ENCODE data around the gene SRGAP3. TPM values are rescaled to one million over a fixed set of nuclear protein-coding genes. Genes with fewer than 3 reads are reported as not detected.

SRGAP3 gene
- total RNA-seq, 1 donor from 2014 or later = 3.9 TPM

- Histone ChIP-seq H3K27ac (ENCODE audit: low read depth, low read length) (no peak overlapping the region), H4K20me1 (ENCODE audit: insufficient read depth, low read length) (no peaks in the 10 kb centered on the region), H3K27me3 (ENCODE audit: insufficient read depth, low read length) (peaks cover 12% of the 10 kb centered on the region), H3K4me2 (ENCODE audit: low read length) (no peak overlapping the region), H3K4me1 (ENCODE audit: insufficient read depth, low read length) (no peaks in the 10 kb centered on the region), H3K79me2 (ENCODE audit: insufficient read depth, low read length) (no peaks in the 10 kb centered on the region), H3K9me3 (ENCODE audit: insufficient read depth, low read depth, low read length) (no peaks in the 10 kb centered on the region), H3K9ac (ENCODE audit: low read length) (no peak overlapping the region), H2AFZ (ENCODE audit: low read depth, low read length) (no peak overlapping the region), H3K4me3 (ENCODE audit: insufficient read depth, low read depth, low read length) (no peak overlapping the region), H3K36me3 (ENCODE audit: insufficient read depth, low read length) (no peaks in the 10 kb centered on the region)
- Mint-ChIP-seq H3K27me3 (ENCODE audit: low read depth, unreplicated experiment) (peaks cover 3% of the 10 kb centered on the region), H3K27ac (ENCODE audit: unreplicated experiment) (no peak overlapping the region), H3K9me3 (ENCODE audit: unreplicated experiment) (no peaks in the 10 kb centered on the region), H3K36me3 (ENCODE audit: low read depth, unreplicated experiment) (no peaks in the 10 kb centered on the region), H3K4me1 (ENCODE audit: low read depth, unreplicated experiment) (peaks cover 5% of the 10 kb centered on the region), H3K4me3 (ENCODE audit: unreplicated experiment) (no peak overlapping the region)
- DNase-seq (ENCODE audit: low read depth) (no peak), FAIRE-seq (no peak)
- TF ChIP-seq CTCF (IDR thresholded peaks at IDR 0.05; ENCODE audit: insufficient read depth, low read depth, low read length) (no peak), EZH2 (IDR thresholded peaks at IDR 0.05; ENCODE audit: insufficient read depth, low read length) (no peak)
Observed at GRCh38 chr3:9019259-9019961, 230.0 kb downstream of the SRGAP3 start.

- no peak overlapping the region for H3K4me2 ChIP-seq (ENCODE audit: low read length)
- DNase-seq (ENCODE audit: low read depth) = no peak
- H2AFZ ChIP-seq (ENCODE audit: low read depth, low read length) = no peak overlapping the region
- peaks cover 6% of the 10 kb centered on the region for H3K27me3 ChIP-seq (ENCODE audit: insufficient read depth, low read length)
- H3K4me1 ChIP-seq (ENCODE audit: insufficient read depth, low read length) = peaks cover 3% of the 10 kb centered on the region
- TF ChIP-seq EZH2 (IDR thresholded peaks at IDR 0.05; ENCODE audit: insufficient read depth, low read length) = no peak
- TF ChIP-seq CTCF (IDR thresholded peaks at IDR 0.05; ENCODE audit: insufficient read depth, low read depth, low read length) = no peak
- FAIRE-seq = no peak
- H3K9me3 ChIP-seq (ENCODE audit: insufficient read depth, low read depth, low read length) = no peaks in the 10 kb centered on the region
- peaks cover 3% of the 10 kb centered on the region for H3K27me3 Mint-ChIP-seq (ENCODE audit: low read depth, unreplicated experiment)
- H3K9me3 Mint-ChIP-seq (ENCODE audit: unreplicated experiment) = no peaks in the 10 kb centered on the region
- H3K4me1 Mint-ChIP-seq (ENCODE audit: low read depth, unreplicated experiment) = no peaks in the 10 kb centered on the region
- no peaks in the 10 kb centered on the region for H4K20me1 ChIP-seq (ENCODE audit: insufficient read depth, low read length)
- H3K79me2 ChIP-seq (ENCODE audit: insufficient read depth, low read length) = no peaks in the 10 kb centered on the region
- H3K27ac Mint-ChIP-seq (ENCODE audit: unreplicated experiment) = no peak overlapping the region
- H3K4me3 Mint-ChIP-seq (ENCODE audit: unreplicated experiment) = no peak overlapping the region
- no peak overlapping the region for H3K27ac ChIP-seq (ENCODE audit: low read depth, low read length)
- no peaks in the 10 kb centered on the region for H3K36me3 ChIP-seq (ENCODE audit: insufficient read depth, low read length)
- no peak overlapping the region for H3K9ac ChIP-seq (ENCODE audit: low read length)
- no peak overlapping the region for H3K4me3 ChIP-seq (ENCODE audit: insufficient read depth, low read depth, low read length)
- H3K36me3 Mint-ChIP-seq (ENCODE audit: low read depth, unreplicated experiment) = peaks cover 2% of the 10 kb centered on the region
Observed at GRCh38 chr3:9015250-9015649, 234.2 kb downstream of the SRGAP3 start.
